Right kidney (tissue), 1 donor: ENCODE measurements around the gene CLCN3.
"Not testable (repeated sequence)": the region's sequence is repeated elsewhere in the genome, so short reads cannot be mapped to it uniquely, and the experiment has no call there.

Source experiments
- DNase-seq: peaks from one replicate; pipeline ENCODE4 v3.0.0-alpha.2; 2016

Gene CLCN3

DNA sequence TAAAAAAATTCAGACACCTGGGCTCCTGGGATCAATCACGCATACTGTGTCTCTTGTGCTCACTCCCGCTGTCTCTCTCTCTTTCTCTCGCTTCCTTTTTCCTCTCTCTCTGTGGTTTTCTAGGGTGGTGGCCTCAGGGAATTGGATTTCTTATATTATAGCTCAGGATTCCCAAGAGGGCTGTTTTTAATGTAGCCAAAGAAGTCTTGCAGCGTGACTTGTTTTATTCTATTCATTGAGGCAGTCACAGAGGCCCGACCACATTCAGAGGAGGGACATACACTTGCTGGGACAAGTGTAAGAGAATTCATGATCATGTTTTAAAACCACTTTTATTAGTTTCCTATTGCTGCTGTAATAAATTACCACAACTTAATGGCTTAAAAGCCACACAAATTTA, 78.0 kb downstream of the CLCN3 start:
- no peak for DNase-seq

DNA sequence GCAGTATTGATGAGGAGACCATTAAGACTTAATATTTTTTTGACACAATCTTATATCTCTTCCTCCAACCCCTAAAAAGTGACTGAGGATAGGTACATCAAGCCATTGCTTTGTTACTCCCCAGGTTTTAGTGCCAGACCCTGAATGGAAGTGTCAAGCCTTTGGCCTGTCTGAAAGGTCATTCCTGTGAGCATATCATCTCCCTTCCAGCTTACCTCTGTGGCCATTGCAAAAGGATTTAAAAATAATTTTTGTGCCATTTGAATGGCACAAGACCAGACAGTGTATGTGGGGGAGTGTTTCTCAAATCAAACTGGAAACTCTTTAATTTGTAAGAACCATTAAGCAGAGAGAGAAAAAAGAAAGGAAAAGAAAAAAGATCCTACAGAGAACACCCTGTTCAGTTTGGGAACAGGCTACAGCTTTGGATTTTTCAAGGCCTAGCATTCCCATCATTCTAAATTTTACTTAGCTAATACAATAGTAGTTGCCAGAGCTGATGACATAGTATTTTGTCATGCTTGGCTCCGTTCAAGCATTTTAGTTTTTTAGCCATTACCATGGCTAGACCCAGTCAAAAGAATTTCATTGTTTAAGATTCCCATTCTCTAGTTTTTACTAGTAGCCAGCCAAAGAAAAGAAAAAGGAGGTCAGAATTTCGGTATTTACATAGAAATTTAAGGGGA, 87.7 kb downstream of the CLCN3 start:
- no peak for DNase-seq

- no peak for DNase-seq
Observed at GRCh38 chr4:169715826-169716225, 95.4 kb downstream of the CLCN3 start.

GRCh38 chr4:169716677-169717076, 96.3 kb downstream of the CLCN3 start:
- DNase-seq = no peak

GRCh38 chr4:169720529-169720928, 100.2 kb downstream of the CLCN3 start:
- DNase-seq = no peak

- no peak for DNase-seq
Observed at GRCh38 chr4:169723207-169723965, 103.0 kb downstream of the CLCN3 start.

DNA sequence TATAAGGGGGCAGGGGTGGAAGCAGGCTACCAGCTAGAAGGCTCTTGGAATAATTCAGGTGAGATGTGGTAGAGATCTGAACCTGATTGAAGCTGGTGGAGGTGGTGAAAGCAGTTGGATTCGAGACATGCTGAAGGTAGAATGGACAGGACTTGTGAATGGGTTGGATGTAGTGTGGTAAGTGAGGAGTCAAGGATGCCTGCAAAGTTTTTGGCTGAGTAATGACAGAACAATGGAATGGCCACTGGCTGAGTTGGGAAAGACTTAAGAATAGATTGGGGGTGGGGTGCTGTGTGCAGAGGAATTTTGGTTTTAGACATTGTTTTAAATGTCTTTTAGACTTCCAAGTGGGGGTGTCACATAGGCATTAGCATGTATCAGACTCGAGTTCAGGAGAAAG, 103.9 kb downstream of the CLCN3 start:
- DNase-seq = no peak

- DNase-seq = no peak
Observed at GRCh38 chr4:169727616-169728015, 107.2 kb downstream of the CLCN3 start.

GRCh38 chr4:169730564-169730963, 110.2 kb downstream of the CLCN3 start:
- no peak for DNase-seq

- not testable (repeated sequence) for DNase-seq
Observed at GRCh38 chr4:169738604-169739003, 118.2 kb downstream of the CLCN3 start.

DNA sequence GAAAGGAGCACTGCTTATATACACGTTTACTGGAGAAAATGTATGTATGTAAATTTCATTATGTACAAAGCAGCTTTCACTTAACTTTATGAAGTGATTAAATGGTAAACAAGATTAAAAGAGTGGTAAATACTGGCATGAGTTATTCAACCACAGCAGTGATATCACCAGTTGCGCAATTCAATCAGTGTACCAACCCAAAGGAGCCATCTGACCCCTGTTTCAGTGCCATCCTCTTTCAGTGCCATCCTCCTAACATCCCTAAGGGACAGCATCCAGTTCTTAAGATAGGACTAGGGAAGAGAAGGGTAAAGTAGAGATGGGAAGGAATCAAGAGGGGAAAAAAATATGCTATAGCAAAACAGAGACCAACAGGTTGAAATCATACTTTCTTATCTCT, 121.2 kb downstream of the CLCN3 start:
- DNase-seq = no peak

DNA sequence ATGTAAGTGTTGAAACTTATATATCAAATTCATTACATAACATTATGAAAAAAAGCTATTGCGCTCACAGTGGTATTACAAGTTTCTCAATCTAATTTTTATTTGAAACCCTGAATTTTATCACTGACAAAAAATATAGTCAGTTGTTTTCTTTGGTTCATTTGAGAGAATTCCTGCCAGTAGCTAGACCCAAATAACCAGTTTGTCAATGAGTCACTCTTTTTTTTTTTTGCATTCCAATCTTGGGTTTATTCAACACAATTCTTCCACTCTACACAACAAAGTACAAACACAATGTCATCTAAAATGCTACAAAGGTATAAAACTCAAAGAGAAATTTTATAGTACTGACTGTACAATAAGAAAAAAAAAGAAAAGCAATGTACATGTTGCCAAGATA, 124.2 kb downstream of the CLCN3 start:
- DNase-seq = no peak

- DNase-seq = no peak
Observed at GRCh38 chr4:169745291-169745690, 124.9 kb downstream of the CLCN3 start.

DNA sequence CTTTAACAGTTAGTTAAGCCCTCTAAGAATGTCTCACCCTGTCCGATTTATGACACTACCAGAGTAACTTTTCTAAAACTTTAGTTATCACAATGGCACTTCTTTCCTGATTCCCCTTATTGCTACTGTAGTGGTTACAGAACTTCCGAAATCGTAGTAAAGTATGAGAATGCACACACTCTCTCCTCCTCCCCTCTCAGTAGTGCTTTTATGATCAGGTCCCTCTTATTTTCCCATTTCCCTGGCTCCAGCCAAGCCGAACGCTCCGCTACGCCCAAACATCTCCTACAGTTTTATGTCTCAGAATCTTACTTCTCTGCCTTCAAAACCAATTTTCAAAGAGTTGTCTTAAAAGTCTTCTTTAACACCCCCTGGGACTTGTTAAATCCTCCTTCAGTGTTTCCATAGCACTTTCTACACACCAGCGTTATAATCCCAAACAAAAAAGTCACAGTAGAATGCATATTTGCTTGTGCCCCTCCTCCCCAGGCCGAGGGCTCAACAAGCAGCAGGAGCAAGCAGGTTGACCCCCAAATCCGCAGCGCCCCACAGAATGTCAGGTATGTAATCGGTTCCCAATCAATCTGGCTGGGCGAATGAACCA, 136.7 kb downstream of the CLCN3 start:
- no peak for DNase-seq

DNA sequence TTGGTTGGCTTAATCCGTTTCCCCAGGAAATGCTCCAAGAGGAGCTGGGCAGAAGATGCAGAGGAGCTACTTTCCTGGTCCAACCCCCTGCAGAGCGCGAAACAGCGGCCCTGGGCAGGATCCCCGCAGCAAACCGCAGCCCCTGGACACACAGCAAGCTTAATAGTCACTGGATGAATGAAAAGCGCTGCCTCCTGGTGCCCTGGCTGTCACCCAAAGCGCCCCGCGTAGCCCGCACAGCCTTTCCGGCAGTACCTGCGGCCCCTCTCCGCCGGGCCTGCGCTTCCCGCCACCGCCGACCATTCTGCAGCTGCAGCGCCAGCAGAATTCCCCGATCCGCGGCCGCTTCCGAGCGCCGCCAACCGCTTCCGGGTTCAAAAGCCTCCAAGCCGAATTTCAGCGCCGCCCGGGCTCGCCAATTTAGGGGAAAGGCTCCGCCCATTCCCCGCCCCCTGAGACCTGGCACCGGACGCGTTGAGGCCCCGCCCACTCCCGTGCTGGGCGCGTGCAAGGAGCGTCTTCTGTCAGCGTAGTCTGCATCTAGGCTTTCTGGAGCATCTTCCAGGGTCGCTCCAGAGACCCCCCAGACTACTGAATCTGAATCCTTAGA, 137.3 kb downstream of the CLCN3 start, which contains the start of gene HPF1:
HPF1 (minus strand) TSS at position 370 of the 610 bp plus-strand sequence; CDS start at position 303, 67 bp downstream.
- peak; percentile 86 for DNase-seq

GRCh38 chr4:169758401-169758962, 138.1 kb downstream of the CLCN3 start:
- no peak for DNase-seq

DNA sequence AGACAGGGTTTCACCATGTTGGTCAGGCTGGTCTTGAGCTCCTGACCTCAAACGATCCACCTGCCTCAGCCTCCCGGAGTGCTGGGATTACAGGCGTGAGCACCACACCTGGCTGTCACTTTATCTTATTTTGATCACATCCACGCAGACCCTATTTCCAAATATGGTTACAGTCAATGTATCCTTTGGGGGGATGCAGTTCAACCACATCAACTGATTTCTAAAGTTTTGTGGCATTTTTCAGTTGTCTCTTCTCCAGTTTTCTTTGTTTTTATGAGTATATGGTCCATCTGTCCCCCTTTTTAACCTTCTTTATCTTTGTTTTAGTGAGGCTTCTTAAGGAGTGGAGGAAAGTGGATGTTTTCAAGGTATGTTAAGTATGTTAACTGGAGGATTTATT, 141.5 kb downstream of the CLCN3 start:
- no peak for DNase-seq

DNA sequence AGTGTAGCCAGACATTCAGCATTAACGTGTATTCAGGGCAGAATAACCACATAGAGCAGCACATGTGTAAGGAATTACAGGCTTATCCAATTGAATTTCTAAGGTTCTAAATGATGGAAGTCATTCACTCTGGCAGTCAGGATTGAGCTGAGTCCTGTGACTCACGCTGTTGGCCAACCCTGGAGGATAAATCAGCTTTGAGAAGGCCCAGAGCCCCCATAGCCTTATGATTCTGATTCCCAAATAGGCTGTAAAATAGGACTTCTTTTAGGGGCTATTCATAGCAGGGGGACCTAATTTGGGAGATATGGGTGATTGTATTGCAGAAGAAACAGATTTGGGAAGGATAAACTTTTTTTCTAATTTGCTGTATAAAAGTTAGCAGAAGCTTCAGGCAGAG, 145.5 kb downstream of the CLCN3 start:
- DNase-seq = no peak

DNA sequence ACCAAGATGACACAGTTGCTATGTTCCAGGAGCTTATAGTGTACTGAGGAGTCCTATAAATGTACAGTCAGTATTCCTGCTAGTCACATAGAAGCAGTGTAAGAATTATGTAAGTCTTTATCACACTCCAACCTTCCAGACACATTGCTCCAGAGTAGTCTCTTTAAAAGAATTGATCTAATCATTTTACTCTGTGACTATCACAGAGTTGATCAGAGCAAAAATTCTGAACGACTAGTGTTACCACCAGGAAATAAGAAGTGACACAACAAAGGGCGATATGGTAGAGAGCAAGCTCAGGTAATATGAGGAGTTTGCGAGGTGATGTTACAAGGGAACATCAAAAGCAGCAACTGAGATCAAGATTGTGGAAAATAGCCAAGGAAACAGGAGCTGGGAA, 146.4 kb downstream of the CLCN3 start:
- DNase-seq = no peak

- DNase-seq = no peak
Observed at GRCh38 chr4:169768385-169768784, 148.0 kb downstream of the CLCN3 start.

GRCh38 chr4:169770416-169770815, 150.0 kb downstream of the CLCN3 start:
- no peak for DNase-seq

DNA sequence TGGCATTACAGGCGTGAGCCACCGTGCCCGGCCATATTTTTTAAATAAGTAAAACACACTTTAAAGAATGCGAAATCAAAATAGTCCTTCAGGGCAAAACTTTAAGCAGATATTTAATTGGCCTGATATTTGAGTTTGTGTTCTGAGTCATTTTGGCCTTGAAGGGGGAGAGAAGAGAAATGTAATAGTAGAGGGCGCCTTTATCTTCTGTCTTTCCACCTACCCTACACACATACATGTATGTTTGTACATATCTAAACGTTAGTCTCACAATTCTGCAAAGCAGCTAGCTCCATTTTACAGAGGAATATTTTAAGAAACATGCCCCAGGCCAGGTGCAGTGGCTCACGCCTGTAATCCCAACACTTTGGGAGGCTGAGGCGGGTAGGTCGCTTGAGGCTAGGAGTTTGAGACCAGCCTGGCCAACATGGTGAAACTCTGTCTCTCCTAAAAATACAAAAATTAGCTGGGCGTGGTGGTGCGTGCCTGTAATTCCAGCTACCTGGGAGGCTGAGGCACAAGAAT, 151.2 kb downstream of the CLCN3 start:
- not testable (repeated sequence) for DNase-seq
